Right ventricle myocardium superior (tissue), 1 donor: ENCODE data around the gene PPFIBP2. TPM values are rescaled to one million over a fixed set of nuclear protein-coding genes. Genes with fewer than 3 reads are reported as not detected.

Experiments
- ATAC-seq: fragments of 200-7000 bp; cut with Tn5 transposase; one replicate; pipeline ENCODE4 v1.9.1; 2020; ENCODE audit warnings: mild to moderate bottlenecking; ENCODE audit not compliant: poor library complexity
- DNase-seq: peaks from one replicate; pipeline ENCODE4 v3.0.0-alpha.2; 2020
- intact Hi-C: fragments of 100-400 bp; cut with DNase I; formaldehyde crosslinking; loops from one replicate; pipeline ENCODE4 v1.11.2; 2022
- long read RNA-seq: library from polyadenylated mRNA; unstranded; transcript quantifications from one replicate; pipeline ENCODE4 v2.0.0, GENCODE V29; 2021
- total RNA-seq: library from RNA; stranded (reverse); fragmentation: NEBNext Ultra II Directional; extraction: Animal tissue kit (Norgen Biotek cat#: 25700); gene quantifications from one replicate; pipeline ENCODE4 v1.2.1, GENCODE V29; 2021
- donor health status: DM: no; HTN: yes; CAD: no; lungs with severe emphysema.

PPFIBP2 gene
- total RNA-seq, result 26.5 TPM
- long read RNA-seq, partial matches to known transcripts, result 3 of 19 reads
- long read RNA-seq, other reads (novel, unspliced or antisense), result 15 of 19 reads

- DNase-seq (peak; percentile 90), ATAC-seq (peak; percentile 94)
- intact Hi-C loops, result loop anchor here (10.0 kb wide), 1 partner anchor 61 kb away; no protein-coding TSS in a partner anchor
Measured at GRCh38 chr11:7513234-7514098, at the start of gene PPFIBP2. TSS of gene PPFIBP2 (plus strand) at chr11:7513999. CDS start at chr11:7549476, 35,477 bp downstream.

- no peak for DNase-seq
- intact Hi-C loops, result no loop called here
- no peak for ATAC-seq
Measured at GRCh38 chr11:7467652-7468051, 46.1 kb upstream of the PPFIBP2 start.

DNA sequence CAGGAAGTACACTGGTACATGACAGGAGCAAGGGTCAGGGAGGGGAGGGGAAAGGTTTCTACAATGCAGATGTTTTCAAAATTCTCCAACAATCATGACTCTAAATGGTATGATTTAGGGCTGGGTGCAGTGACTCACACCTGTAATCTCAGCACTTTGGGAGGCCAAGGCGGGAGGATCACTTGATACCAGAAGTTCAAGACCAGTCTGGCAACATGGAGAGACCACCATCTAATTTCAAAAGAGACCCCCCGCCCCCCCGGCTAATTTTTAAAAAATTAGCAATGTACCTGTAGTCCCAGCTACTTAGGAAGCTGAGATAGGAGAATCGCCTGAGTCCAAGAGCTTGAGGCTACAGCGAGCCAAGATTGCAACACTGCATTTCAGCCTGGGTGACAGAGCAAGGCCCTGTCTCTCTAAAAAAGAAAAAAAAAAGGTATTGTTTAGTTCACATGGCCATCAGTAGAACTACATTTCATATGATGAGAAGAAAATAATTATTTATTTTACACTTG is 44.4 kb upstream of the PPFIBP2 start:
- intact Hi-C loops, result no loop called here
- ATAC-seq (no peak), DNase-seq (no peak)

DNA sequence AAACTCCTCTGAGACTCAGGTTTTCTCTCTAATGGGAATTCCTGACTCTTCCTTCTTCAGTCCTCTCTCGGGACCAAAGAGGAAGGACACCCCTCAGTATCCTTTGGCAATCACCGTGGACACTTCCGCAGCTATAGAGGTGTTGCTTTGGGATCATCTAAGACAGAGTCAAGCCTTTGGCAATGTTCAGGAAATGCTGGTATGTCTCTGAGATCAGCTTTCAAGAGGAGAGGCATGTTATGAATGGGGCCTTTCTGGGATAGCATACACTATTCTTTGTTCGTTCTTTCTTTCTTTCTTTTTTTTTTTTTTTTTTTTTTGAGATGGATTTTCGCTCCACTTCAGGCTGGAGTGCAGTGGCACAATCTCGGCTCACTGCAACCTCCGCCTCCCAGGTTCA is 42.7 kb upstream of the PPFIBP2 start:
- intact Hi-C loops, result no loop called here
- no peak for ATAC-seq

DNA sequence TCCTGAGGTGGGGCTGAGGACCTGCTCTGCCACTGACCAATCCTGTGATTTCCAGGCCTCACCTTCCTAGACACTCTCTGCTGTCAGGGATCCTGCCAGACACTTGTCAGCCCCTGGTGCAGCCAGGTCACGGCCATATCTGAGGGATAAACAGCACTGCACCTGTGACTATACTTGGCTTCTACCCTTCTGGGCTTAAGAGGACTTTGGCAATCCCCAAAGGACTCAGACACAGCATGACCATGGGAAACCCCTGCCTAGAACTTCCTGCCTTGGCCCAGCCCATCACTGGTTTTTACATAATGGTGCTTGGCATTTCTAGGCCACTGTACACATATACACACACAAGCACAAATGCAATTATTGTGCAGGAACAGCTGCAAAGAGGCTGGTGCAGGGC is 40.1 kb upstream of the PPFIBP2 start:
- no peak for DNase-seq
- intact Hi-C loops, result no loop called here
- ATAC-seq, result peak; percentile 83

More for the DNA sequence above, 42.7 kb upstream of the PPFIBP2 start:
- DNase-seq, result no peak

DNA sequence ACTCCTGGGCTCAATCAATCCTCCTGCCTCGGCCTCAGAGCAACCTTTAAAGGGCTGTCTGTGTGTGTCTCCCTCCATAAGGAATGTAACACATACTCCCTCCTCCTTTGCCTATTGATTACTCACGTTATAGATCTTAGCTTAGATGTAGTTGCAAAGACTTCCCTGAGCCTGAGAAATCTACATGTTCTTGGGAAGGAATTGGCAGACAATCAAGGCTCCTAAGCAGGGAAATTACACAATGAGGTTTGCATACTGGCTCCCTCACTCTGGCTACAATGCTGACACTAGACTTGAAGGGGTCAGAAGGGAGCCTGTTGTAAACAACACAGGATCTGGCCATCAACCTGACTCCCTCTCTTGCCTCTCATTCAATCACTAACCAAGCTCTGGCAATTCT is 33.7 kb upstream of the PPFIBP2 start:
- DNase-seq (no peak), ATAC-seq (no peak)
- intact Hi-C loops, result no loop called here

DNA sequence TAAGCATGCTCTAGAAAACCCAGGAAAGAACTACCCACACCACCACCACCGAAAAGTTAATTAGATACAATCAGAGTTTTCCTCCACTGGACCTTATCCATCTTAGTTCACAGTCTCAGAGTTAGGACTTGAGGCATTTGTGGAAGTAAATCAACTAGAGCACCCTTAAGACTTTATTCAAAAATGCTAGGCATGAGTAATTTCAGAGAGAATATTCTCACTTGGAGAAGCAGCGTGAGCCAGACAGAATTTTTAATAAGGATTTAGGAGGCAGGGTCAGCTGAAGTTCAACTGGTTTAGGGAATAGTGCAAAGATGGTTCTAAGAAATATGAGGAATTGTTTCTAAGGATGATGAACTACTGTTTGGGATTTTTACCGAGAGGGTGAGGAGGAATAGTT is 29.7 kb upstream of the PPFIBP2 start:
- intact Hi-C loops, result no loop called here
- DNase-seq (no peak), ATAC-seq (no peak)

DNA sequence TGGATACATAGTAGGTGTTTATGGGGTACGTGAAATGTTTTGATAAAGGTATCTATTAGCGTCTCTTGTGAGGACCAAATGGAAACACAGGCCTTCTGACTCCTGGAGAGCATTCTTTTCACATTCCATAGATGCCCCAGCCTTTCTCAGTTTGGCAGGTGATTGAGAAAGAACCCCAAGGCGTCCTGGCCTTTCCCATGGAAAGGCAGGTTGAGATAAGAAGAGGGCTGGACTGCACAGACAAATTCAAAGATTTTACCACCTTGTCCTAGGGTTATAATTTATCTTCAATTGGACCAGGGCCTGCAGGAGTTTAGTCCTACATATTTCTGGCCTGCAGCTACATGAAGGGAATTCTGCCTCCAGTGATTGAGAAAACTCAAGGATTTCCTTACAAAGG is 29.2 kb upstream of the PPFIBP2 start:
- DNase-seq, result no peak
- ATAC-seq, result no peak
- intact Hi-C loops, result no loop called here

GRCh38 chr11:7485186-7486097 is 28.4 kb upstream of the PPFIBP2 start, which contains the start of gene OLFML1:
TSS of gene OLFML1 (plus strand) at chr11:7485506. CDS start at chr11:7485876, 370 bp downstream.
- intact Hi-C loops, result no loop called here
- ATAC-seq, result peak; percentile 81

DNA sequence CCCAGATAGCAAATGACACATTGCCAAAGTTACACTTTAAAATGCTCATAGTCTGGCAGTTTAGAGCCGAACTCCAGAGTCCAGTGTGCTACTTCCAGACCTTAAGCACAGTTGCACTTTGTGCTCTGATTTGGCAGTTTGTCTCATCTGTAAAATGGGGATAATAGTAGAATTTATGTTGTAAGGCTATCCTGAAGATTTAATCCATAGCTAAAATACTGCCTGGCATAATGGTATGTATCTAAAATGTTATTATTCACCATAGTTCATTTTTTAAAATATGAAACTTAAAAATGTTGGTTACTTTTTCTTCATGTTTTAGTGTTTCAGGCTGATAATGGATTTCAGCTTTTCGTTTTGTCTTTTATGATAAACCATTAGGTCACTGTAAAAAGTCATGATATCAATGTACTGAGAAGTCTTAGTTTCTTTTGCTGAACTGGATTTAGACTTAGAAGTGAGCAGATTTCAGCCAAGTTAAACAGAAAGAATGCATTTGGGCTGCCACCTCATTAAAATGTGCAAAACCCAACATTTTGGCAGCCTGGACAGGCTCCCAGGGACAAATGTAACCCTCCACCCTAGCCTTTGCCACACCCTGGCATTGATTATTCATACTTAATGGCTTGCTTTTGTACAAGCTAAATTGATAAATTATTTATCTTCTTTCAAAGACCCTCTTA is 27.6 kb upstream of the PPFIBP2 start:
- no peak for DNase-seq
- intact Hi-C loops, result no loop called here
- ATAC-seq, result peak; percentile 13

More at GRCh38 chr11:7485186-7486097, 28.4 kb upstream of the PPFIBP2 start, which contains the start of gene OLFML1:
- peak; percentile 59 for DNase-seq

GRCh38 chr11:7486781-7487140 is 27.0 kb upstream of the PPFIBP2 start:
- peak; percentile 50 for ATAC-seq
- DNase-seq, result no peak
- intact Hi-C loops, result no loop called here

GRCh38 chr11:7487360-7487759 is 26.4 kb upstream of the PPFIBP2 start:
- ATAC-seq (no peak), DNase-seq (no peak)
- intact Hi-C loops, result no loop called here

DNA sequence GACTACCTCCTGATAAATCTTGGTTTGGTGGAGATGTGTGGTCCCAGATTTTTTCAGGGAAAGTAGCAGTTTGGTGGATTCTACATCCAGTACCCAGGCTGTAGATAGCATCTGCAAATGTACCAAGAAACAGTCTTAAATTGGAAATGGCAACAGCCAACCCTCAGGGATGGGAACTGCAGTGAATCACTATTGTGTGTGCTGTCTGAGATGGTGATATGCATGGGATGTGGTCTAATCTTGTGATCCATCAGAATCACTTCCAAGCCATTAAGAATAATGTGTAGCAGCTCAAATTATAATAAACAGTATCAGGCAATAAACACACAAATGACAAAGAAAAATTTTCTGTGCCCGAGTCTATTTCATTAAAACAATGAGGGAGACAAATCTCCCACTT is 25.1 kb upstream of the PPFIBP2 start:
- intact Hi-C loops, result no loop called here
- ATAC-seq (no peak), DNase-seq (no peak)

DNA sequence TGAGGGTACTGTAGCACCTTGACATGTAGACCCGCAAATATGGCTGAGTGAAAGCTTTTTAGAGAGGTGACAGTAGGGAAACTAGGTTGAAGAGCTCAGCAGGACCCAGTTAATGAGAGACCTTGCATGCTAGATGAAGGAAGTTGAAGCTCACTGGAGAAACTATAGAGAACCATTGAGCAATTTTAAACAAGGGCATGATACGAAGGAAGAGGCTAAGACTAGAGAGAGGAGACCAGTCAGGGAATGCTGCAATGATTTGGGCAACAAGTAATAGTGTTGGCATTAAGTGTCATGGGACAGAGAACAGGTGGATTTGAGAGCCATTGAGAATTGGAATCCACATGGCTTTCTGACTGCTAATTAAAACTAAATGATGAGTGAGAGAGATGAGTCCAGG is 24.4 kb upstream of the PPFIBP2 start:
- ATAC-seq, result no peak
- intact Hi-C loops, result no loop called here
- no peak for DNase-seq

DNA sequence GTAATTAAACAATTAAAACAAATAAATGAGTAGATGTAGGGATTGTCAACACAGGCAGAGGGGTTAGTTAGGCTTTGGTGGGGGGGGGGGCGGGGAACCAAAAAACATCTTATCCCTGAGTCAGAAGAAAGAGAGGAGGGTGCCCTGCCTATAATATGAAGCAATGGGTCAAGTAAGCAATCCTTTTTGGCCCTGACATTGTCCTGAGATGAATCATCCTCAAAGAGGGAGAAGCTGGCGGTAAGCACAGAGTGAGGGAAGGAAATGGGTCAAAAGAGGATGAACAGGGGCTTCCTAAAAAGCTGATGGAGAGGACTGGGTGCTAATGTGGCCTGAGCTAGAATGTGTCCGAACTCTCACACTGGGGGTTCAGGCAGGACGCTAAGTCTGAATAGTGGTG is 23.7 kb upstream of the PPFIBP2 start:
- intact Hi-C loops, result no loop called here
- ATAC-seq (peak; percentile 33), DNase-seq (no peak)

DNA sequence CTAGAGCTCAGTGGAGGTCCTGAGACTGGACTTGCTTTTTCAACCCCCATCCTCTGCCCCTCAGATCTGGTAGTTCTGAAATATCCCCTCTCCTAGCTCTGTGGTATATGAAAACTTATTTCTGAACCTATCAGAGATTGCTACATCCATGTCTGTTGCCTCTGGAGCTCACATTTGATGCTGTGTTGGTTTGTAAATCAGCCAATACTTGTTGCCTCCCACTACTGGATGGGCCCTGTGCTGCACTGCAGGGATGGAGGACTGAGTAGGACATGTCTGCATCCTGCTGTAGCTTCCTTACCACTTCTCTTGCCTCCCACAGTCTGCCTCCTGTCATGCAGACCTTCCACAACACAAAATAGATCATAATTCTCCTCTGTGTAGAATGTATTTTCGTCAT is 23.3 kb upstream of the PPFIBP2 start:
- DNase-seq (no peak), ATAC-seq (no peak)
- intact Hi-C loops, result no loop called here

DNA sequence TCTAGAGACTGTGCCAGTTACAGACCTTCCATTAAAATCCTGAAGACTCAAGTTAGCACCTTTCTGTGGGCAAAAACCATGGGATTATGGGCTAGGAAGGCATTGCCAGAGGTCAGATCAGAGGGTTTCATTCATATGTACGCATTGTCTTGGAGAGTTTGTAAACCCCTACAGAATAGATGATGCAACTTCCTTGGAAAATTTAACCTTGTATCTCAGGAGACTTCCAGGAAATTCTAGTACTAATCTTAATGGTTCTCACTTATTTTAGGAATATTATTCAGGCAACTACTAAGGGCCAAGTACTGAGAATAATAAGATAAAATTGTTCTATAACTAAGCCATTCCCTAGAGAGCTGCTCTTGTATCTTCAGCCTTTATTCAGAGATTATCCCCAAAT is 21.5 kb upstream of the PPFIBP2 start:
- intact Hi-C loops, result no loop called here
- ATAC-seq, result peak; percentile 52
- DNase-seq, result no peak

- intact Hi-C loops, result no loop called here
- no peak for ATAC-seq
- DNase-seq, result no peak
Measured at GRCh38 chr11:7493670-7494069, 20.1 kb upstream of the PPFIBP2 start.
